Panc1 (cell line): ENCODE results near the gene PRKCA. TPM values are rescaled to one million over a fixed set of nuclear protein-coding genes. Genes with fewer than 3 reads are reported as not detected.

Source experiments
- ATAC-seq: fragments of 200-7000 bp; cut with Tn5 transposase; 2 replicates; pipeline ENCODE4 v1.9.1; 2020; ENCODE audit warnings: mild to moderate bottlenecking, moderate library complexity
- BruUV-seq: library from RNA; stranded (reverse); fragments of 400-500 nt; replicated peaks from 2 replicates; lab custom pipeline; 2021; lab: Mats Ljungman, UMichigan
- CTCF ChIA-PET: fragments of 300-600 bp; sonication (Branson Sonifier 250); formaldehyde crosslinking; loops from one replicate; lab custom pipeline; 2022; ENCODE audit warnings: antibody characterized with exemption; lab: Charles Lee
- POLR2A ChIA-PET: fragments of 300-600 bp; sonication (Branson Sonifier 250); formaldehyde crosslinking; loops from one replicate; lab custom pipeline; 2022; ENCODE audit warnings: antibody characterized with exemption; lab: Charles Lee
- DNase-seq: peaks from one replicate; pipeline ENCODE4 v3.0.0-alpha.2; 2010; ENCODE audit warnings: low read depth, low spot score
- H3K27ac ChIP-seq: 2 replicates; pipeline ENCODE4 v1.5.1; 2011; ENCODE audit warnings: mild to moderate bottlenecking, low read length, inconsistent platforms
- H3K27me3 ChIP-seq: fragments of 200-500 bp; sonication (Bioruptor generic); 2 replicates; pipeline ENCODE4 v1.6.0; 2014; ENCODE audit warnings: low read length, inconsistent platforms; ENCODE audit not compliant: control insufficient read depth, insufficient read depth
- H3K36me3 ChIP-seq: fragments of 200-500 bp; sonication (Bioruptor generic); 2 replicates; pipeline ENCODE4 v1.5.1; 2014; ENCODE audit warnings: inconsistent platforms, mild to moderate bottlenecking, low read length, moderate library complexity; ENCODE audit not compliant: control insufficient read depth, insufficient read depth
- H3K4me1 ChIP-seq: 2 replicates; pipeline ENCODE4 v1.5.1; 2011; ENCODE audit warnings: inconsistent platforms, mild to moderate bottlenecking, low read length, moderate library complexity; ENCODE audit not compliant: control insufficient read depth, insufficient read depth
- H3K4me3 ChIP-seq, 2 experiments: 2 replicates each; pipeline ENCODE4 v1.5.1; 2011 to 2012; ENCODE audit warnings: low read depth in 2 of 2, low read length in 2 of 2, mild to moderate bottlenecking in 2 of 2, inconsistent platforms in 1 of 2, moderate library complexity in 1 of 2
- H3K9me3 ChIP-seq: fragments of 200-500 bp; sonication (Bioruptor generic); 2 replicates; pipeline ENCODE4 v1.5.1; 2014; ENCODE audit warnings: low read depth, mild to moderate bottlenecking, inconsistent platforms, low read length, moderate library complexity; ENCODE audit not compliant: control insufficient read depth, insufficient read depth
- CTCF ChIP-seq: fragments of 450-650 bp; IDR thresholded peaks from 2 replicates; pipeline ENCODE4 v1.5.1; 2017; ENCODE audit warnings: mild to moderate bottlenecking
- POLR2AphosphoS5 ChIP-seq: IDR thresholded peaks from 2 replicates; pipeline ENCODE4 v1.6.1; 2012; ENCODE audit warnings: mild to moderate bottlenecking, low read depth, low read length, moderate library complexity
- SIN3A ChIP-seq: IDR thresholded peaks from 2 replicates; pipeline ENCODE4 v1.6.1; 2012; ENCODE audit warnings: low read depth, mild to moderate bottlenecking, low read length, moderate library complexity, borderline replicate concordance; ENCODE audit not compliant: insufficient read depth
- TCF7L2 ChIP-seq: IDR thresholded peaks from 2 replicates; pipeline ENCODE4 v1.6.1; 2011; ENCODE audit warnings: mild to moderate bottlenecking, low read depth, low read length, inconsistent platforms
- in situ Hi-C: cut with HindIII; loops from 2 replicates; pipeline ENCODE4 v1.10.0; 2016; ENCODE audit warnings: low sequenced_read_pairs, low pct_unique_long_range_greater_than_20kb
- intact Hi-C: fragments of 100-400 bp; cut with micrococcal nuclease; formaldehyde crosslinking; loops from one replicate; pipeline ENCODE4 v1.10.0; 2022; ENCODE audit not compliant: unreplicated experiment
- total RNA-seq: library from RNA; stranded (reverse); gene quantifications from one replicate; pipeline ENCODE4 v1.2.1, GENCODE V29; 2021; ENCODE audit not compliant: unreplicated experiment
- TF ChIP-seq, protein P1 (sequence below), 2 experiments: IDR thresholded peaks; 2 replicates each; pipeline ENCODE4 v1.6.1; 2011 to 2012; ENCODE audit warnings: low read depth in 2 of 2, control low read depth in 1 of 2, low read length in 1 of 2, mild to moderate bottlenecking in 1 of 2, moderate library complexity in 1 of 2; ENCODE audit not compliant: insufficient read depth in 1 of 2

PRKCA gene
- total RNA-seq, 1 experiment from 2014 or later, result 53.0 TPM

- in situ Hi-C loops (no loop called here), intact Hi-C loops (no loop called here)
- ChIA-PET CTCF (no interaction called here), POLR2A (no interaction called here)
- H3K27ac ChIP-seq, result no peak overlapping the region
- no TSS peak for BruUV-seq
- TF ChIP-seq POLR2AphosphoS5, result no peak
- TF ChIP-seq, protein P1, sequence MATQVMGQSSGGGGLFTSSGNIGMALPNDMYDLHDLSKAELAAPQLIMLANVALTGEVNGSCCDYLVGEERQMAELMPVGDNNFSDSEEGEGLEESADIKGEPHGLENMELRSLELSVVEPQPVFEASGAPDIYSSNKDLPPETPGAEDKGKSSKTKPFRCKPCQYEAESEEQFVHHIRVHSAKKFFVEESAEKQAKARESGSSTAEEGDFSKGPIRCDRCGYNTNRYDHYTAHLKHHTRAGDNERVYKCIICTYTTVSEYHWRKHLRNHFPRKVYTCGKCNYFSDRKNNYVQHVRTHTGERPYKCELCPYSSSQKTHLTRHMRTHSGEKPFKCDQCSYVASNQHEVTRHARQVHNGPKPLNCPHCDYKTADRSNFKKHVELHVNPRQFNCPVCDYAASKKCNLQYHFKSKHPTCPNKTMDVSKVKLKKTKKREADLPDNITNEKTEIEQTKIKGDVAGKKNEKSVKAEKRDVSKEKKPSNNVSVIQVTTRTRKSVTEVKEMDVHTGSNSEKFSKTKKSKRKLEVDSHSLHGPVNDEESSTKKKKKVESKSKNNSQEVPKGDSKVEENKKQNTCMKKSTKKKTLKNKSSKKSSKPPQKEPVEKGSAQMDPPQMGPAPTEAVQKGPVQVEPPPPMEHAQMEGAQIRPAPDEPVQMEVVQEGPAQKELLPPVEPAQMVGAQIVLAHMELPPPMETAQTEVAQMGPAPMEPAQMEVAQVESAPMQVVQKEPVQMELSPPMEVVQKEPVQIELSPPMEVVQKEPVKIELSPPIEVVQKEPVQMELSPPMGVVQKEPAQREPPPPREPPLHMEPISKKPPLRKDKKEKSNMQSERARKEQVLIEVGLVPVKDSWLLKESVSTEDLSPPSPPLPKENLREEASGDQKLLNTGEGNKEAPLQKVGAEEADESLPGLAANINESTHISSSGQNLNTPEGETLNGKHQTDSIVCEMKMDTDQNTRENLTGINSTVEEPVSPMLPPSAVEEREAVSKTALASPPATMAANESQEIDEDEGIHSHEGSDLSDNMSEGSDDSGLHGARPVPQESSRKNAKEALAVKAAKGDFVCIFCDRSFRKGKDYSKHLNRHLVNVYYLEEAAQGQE (IDR thresholded peaks at IDR 0.05; ENCODE audit: insufficient read depth in 1 of 2, low read depth in 2 of 2, low read length in 1 of 2), result no peak
- TF ChIP-seq SIN3A, result no peak
- no peak for TF ChIP-seq CTCF
- TF ChIP-seq TCF7L2, result no peak
- H3K27me3 ChIP-seq, result no peaks in the 10 kb centered on the region
- no peak overlapping the region for H3K4me3 ChIP-seq
- H3K36me3 ChIP-seq, result no peaks in the 10 kb centered on the region
- ATAC-seq (no peak), DNase-seq (no peak)
- H3K9me3 ChIP-seq, result no peaks in the 10 kb centered on the region
- H3K4me1 ChIP-seq, result peaks cover 6% of the 10 kb centered on the region; the same call in 1 of the 2 replicates
Measured at GRCh38 chr17:66527335-66527734, 224.9 kb downstream of the PRKCA start.

DNA sequence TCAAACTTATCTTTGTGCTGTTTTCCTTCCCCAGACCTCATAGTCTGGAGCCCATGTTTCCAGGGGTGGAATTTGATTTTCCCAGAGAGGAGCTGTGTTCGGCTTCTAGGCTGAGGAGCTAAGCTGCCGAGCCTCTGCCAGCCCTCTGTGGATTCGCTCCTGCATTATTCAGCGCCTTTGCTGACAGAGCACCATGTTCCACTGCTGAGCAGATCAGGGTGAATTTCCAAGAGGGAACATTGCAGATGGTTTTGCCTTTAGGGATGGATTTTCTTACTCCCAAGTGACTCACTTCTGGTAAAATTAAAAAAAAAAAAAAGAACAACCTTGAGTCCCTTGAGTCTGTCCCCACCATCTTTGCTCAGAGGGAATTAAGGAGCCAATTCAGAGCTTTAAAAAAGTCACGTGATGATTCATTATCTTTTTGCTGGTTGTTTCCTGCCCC is 229.5 kb downstream of the PRKCA start:
- CTCF ChIA-PET, result no interaction called here
- Histone ChIP-seq H3K27ac (no peak overlapping the region), H3K36me3 (no peaks in the 10 kb centered on the region), H3K9me3 (no peaks in the 10 kb centered on the region), H3K27me3 (no peaks in the 10 kb centered on the region), H3K4me1 (no peaks in the 10 kb centered on the region; the same call in 1 of the 2 replicates), H3K4me3 (no peak overlapping the region)
- POLR2A ChIA-PET, result no interaction called here
- BruUV-seq, result no TSS peak
- DNase-seq, result no peak
- no peak for ATAC-seq
- in situ Hi-C loops, result no loop called here
- intact Hi-C loops, result no loop called here
- TF ChIP-seq, protein P1 (IDR thresholded peaks at IDR 0.05; ENCODE audit: insufficient read depth in 1 of 2, low read depth in 2 of 2, low read length in 1 of 2), result no peak
- TF ChIP-seq SIN3A (no peak), POLR2AphosphoS5 (no peak), CTCF (no peak), TCF7L2 (no peak)
